Measurements from ENCODE around the gene SLK.

SLK gene

GRCh38 chr10:104034401-104035193, 67.7 kb downstream of the SLK start:
- no peak overlapping the region for H3K4me3 ChIP-seq (ENCODE audit: low read depth, low read length)
- TF ChIP-seq CTCF (IDR thresholded peaks at IDR 0.05; ENCODE audit: insufficient read depth, low read depth, low read length, missing control alignments) = no peak
- DNase-seq (ENCODE audit: low read depth) = no peak

- no peak overlapping the region for H3K4me3 ChIP-seq (ENCODE audit: low read depth, low read length)
- TF ChIP-seq CTCF (IDR thresholded peaks at IDR 0.05; ENCODE audit: insufficient read depth, low read depth, low read length, missing control alignments) = no peak
- DNase-seq (ENCODE audit: low read depth) = no peak
Measured at GRCh38 chr10:104035194-104036068, 68.5 kb downstream of the SLK start.

GRCh38 chr10:104036069-104036384, 69.1 kb downstream of the SLK start:
- DNase-seq (ENCODE audit: low read depth) = no peak
- TF ChIP-seq CTCF (IDR thresholded peaks at IDR 0.05; ENCODE audit: insufficient read depth, low read depth, low read length, missing control alignments) = no peak
- no peak overlapping the region for H3K4me3 ChIP-seq (ENCODE audit: low read depth, low read length)

GRCh38 chr10:104036518-104037260, 69.7 kb downstream of the SLK start:
- no peak for TF ChIP-seq CTCF (IDR thresholded peaks at IDR 0.05; ENCODE audit: insufficient read depth, low read depth, low read length, missing control alignments)
- no peak overlapping the region for H3K4me3 ChIP-seq (ENCODE audit: low read depth, low read length)
- DNase-seq (ENCODE audit: low read depth) = no peak

- no peak for TF ChIP-seq CTCF (IDR thresholded peaks at IDR 0.05; ENCODE audit: insufficient read depth, low read depth, low read length, missing control alignments)
- DNase-seq (ENCODE audit: low read depth) = no peak
- H3K4me3 ChIP-seq (ENCODE audit: low read depth, low read length) = no peak overlapping the region
Measured at GRCh38 chr10:104037261-104037951, 70.5 kb downstream of the SLK start.

- H3K4me3 ChIP-seq (ENCODE audit: low read depth, low read length) = no peak overlapping the region
- no peak for TF ChIP-seq CTCF (IDR thresholded peaks at IDR 0.05; ENCODE audit: insufficient read depth, low read depth, low read length, missing control alignments)
- DNase-seq (ENCODE audit: low read depth) = no peak
Measured at GRCh38 chr10:104038537-104038936, 71.6 kb downstream of the SLK start.

All from GM12865 (cell line).